ENCODE measurements around the gene MRPL12. TPM values are rescaled to one million over a fixed set of nuclear protein-coding genes. Genes with fewer than 3 reads are reported as not detected.

The MRPL12 gene
- total and polyA plus RNA-seq, 2 experiments from 2014 or later: 50.9 to 153 TPM

DNA sequence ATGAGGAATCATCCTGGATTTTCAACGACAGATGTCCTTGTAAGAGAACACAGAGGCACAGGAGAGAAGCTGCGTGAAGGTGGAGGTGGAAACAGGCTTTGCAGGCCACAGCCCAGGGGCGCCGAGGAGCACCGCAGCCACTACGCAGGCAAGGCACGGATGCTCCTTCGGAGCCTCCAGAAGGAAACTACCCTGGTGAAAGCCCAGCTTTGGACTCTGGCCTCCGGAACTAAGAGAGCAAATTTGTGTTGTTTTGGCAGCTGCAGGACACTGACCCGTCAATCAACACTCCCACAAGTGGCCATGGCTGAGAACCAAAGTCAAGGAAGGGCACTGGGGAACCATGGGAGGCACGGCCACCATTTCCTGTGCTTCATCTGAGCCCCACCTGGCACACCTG, 23.0 kb upstream of the MRPL12 start:
- H3K4me1 ChIP-seq (ENCODE audit: insufficient read depth): peaks cover 6% of the 10 kb centered on the region

More for the DNA sequence above, 23.0 kb upstream of the MRPL12 start:
- H3K4me1 Mint-ChIP-seq: peaks cover 17% of the 10 kb centered on the region
- Histone ChIP-seq H3F3A (replicated peaks; ENCODE audit: low read depth) (peaks cover 18% of the 10 kb centered on the region), H3K27ac (ENCODE audit: low read depth) (no peak overlapping the region; the same call in 1 of the 2 replicates), H3K4me2 (no peak overlapping the region), H3K9me2 (ENCODE audit: insufficient read depth) (no peaks in the 10 kb centered on the region), H4K20me1 (replicated peaks; ENCODE audit: insufficient read depth) (peaks cover 4% of the 10 kb centered on the region; the same call in 1 of the 2 replicates), H3K27me3 (ENCODE audit: insufficient read depth) (no peaks in the 10 kb centered on the region), H3K4me3 (no peak overlapping the region), H3K36me3 (ENCODE audit: insufficient read depth) (no peaks in the 10 kb centered on the region), H2AFZ (no peak overlapping the region), H3K79me2 (replicated peaks; ENCODE audit: insufficient read depth) (peaks cover 37% of the 10 kb centered on the region)
- no peak overlapping the region for H3K4me3 Mint-ChIP-seq
- DNase-seq (ENCODE audit: low spot score) (no peak), ATAC-seq (no peak)
- H3K27me3 Mint-ChIP-seq (ENCODE audit: insufficient read depth, low read depth, poor library complexity): peaks cover 16% of the 10 kb centered on the region
- TF ChIP-seq, protein P1, sequence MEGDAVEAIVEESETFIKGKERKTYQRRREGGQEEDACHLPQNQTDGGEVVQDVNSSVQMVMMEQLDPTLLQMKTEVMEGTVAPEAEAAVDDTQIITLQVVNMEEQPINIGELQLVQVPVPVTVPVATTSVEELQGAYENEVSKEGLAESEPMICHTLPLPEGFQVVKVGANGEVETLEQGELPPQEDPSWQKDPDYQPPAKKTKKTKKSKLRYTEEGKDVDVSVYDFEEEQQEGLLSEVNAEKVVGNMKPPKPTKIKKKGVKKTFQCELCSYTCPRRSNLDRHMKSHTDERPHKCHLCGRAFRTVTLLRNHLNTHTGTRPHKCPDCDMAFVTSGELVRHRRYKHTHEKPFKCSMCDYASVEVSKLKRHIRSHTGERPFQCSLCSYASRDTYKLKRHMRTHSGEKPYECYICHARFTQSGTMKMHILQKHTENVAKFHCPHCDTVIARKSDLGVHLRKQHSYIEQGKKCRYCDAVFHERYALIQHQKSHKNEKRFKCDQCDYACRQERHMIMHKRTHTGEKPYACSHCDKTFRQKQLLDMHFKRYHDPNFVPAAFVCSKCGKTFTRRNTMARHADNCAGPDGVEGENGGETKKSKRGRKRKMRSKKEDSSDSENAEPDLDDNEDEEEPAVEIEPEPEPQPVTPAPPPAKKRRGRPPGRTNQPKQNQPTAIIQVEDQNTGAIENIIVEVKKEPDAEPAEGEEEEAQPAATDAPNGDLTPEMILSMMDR (conservative IDR thresholded peaks at IDR 0.05; ENCODE audit: low read depth in 2 of 2): no peak
- TF ChIP-seq CREB1 (CRISPR knock-in tag; IDR thresholded peaks at IDR 0.05; ENCODE audit: low read depth) (no peak), POLR2AphosphoS5 (IDR thresholded peaks at IDR 0.05; ENCODE audit: low read depth) (no peak), STAT1 (IDR thresholded peaks at IDR 0.05; ENCODE audit: unreplicated experiment) (no peak), JUNB (IDR thresholded peaks at IDR 0.05; ENCODE audit: unreplicated experiment) (no peak), EZH2phosphoT487 (IDR thresholded peaks at IDR 0.05; ENCODE audit: unreplicated experiment) (no peak), ZNF331 (CRISPR knock-in tag; IDR thresholded peaks at IDR 0.05; ENCODE audit: low read depth) (no peak), NANOG (IDR thresholded peaks at IDR 0.05; ENCODE audit: borderline replicate concordance) (no peak), ZNF114 (CRISPR knock-in tag; IDR thresholded peaks at IDR 0.05) (no peak), EZH2 (IDR thresholded peaks at IDR 0.05; ENCODE audit: low read depth, unreplicated experiment) (no peak)
- TF ChIP-seq, protein P2, sequence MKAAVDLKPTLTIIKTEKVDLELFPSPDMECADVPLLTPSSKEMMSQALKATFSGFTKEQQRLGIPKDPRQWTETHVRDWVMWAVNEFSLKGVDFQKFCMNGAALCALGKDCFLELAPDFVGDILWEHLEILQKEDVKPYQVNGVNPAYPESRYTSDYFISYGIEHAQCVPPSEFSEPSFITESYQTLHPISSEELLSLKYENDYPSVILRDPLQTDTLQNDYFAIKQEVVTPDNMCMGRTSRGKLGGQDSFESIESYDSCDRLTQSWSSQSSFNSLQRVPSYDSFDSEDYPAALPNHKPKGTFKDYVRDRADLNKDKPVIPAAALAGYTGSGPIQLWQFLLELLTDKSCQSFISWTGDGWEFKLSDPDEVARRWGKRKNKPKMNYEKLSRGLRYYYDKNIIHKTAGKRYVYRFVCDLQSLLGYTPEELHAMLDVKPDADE (IDR thresholded peaks at IDR 0.05): no peak
- TF ChIP-seq, protein P3, sequence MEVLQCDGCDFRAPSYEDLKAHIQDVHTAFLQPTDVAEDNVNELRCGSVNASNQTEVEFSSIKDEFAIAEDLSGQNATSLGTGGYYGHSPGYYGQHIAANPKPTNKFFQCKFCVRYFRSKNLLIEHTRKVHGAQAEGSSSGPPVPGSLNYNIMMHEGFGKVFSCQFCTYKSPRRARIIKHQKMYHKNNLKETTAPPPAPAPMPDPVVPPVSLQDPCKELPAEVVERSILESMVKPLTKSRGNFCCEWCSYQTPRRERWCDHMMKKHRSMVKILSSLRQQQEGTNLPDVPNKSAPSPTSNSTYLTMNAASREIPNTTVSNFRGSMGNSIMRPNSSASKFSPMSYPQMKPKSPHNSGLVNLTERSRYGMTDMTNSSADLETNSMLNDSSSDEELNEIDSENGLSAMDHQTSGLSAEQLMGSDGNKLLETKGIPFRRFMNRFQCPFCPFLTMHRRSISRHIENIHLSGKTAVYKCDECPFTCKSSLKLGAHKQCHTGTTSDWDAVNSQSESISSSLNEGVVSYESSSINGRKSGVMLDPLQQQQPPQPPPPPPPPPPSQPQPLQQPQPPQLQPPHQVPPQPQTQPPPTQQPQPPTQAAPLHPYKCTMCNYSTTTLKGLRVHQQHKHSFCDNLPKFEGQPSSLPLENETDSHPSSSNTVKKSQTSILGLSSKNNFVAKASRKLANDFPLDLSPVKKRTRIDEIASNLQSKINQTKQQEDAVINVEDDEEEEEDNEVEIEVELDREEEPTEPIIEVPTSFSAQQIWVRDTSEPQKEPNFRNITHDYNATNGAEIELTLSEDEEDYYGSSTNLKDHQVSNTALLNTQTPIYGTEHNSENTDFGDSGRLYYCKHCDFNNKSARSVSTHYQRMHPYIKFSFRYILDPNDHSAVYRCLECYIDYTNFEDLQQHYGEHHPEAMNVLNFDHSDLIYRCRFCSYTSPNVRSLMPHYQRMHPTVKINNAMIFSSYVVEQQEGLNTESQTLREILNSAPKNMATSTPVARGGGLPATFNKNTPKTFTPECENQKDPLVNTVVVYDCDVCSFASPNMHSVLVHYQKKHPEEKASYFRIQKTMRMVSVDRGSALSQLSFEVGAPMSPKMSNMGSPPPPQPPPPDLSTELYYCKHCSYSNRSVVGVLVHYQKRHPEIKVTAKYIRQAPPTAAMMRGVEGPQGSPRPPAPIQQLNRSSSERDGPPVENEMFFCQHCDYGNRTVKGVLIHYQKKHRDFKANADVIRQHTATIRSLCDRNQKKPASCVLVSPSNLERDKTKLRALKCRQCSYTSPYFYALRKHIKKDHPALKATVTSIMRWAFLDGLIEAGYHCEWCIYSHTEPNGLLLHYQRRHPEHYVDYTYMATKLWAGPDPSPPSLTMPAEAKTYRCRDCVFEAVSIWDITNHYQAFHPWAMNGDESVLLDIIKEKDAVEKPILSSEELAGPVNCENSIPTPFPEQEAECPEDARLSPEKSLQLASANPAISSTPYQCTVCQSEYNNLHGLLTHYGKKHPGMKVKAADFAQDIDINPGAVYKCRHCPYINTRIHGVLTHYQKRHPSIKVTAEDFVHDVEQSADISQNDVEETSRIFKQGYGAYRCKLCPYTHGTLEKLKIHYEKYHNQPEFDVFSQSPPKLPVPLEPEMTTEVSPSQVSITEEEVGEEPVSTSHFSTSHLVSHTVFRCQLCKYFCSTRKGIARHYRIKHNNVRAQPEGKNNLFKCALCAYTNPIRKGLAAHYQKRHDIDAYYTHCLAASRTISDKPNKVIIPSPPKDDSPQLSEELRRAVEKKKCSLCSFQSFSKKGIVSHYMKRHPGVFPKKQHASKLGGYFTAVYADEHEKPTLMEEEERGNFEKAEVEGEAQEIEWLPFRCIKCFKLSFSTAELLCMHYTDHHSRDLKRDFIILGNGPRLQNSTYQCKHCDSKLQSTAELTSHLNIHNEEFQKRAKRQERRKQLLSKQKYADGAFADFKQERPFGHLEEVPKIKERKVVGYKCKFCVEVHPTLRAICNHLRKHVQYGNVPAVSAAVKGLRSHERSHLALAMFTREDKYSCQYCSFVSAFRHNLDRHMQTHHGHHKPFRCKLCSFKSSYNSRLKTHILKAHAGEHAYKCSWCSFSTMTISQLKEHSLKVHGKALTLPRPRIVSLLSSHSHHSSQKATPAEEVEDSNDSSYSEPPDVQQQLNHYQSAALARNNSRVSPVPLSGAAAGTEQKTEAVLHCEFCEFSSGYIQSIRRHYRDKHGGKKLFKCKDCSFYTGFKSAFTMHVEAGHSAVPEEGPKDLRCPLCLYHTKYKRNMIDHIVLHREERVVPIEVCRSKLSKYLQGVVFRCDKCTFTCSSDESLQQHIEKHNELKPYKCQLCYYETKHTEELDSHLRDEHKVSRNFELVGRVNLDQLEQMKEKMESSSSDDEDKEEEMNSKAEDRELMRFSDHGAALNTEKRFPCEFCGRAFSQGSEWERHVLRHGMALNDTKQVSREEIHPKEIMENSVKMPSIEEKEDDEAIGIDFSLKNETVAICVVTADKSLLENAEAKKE (CRISPR knock-in tag; IDR thresholded peaks at IDR 0.05): no peak
- TF ChIP-seq, protein P4, sequence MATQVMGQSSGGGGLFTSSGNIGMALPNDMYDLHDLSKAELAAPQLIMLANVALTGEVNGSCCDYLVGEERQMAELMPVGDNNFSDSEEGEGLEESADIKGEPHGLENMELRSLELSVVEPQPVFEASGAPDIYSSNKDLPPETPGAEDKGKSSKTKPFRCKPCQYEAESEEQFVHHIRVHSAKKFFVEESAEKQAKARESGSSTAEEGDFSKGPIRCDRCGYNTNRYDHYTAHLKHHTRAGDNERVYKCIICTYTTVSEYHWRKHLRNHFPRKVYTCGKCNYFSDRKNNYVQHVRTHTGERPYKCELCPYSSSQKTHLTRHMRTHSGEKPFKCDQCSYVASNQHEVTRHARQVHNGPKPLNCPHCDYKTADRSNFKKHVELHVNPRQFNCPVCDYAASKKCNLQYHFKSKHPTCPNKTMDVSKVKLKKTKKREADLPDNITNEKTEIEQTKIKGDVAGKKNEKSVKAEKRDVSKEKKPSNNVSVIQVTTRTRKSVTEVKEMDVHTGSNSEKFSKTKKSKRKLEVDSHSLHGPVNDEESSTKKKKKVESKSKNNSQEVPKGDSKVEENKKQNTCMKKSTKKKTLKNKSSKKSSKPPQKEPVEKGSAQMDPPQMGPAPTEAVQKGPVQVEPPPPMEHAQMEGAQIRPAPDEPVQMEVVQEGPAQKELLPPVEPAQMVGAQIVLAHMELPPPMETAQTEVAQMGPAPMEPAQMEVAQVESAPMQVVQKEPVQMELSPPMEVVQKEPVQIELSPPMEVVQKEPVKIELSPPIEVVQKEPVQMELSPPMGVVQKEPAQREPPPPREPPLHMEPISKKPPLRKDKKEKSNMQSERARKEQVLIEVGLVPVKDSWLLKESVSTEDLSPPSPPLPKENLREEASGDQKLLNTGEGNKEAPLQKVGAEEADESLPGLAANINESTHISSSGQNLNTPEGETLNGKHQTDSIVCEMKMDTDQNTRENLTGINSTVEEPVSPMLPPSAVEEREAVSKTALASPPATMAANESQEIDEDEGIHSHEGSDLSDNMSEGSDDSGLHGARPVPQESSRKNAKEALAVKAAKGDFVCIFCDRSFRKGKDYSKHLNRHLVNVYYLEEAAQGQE (IDR thresholded peaks at IDR 0.05; ENCODE audit: unreplicated experiment): no peak
- no peaks in the 10 kb centered on the region for H3K9me3 Mint-ChIP-seq
- H3K27ac Mint-ChIP-seq: no peak overlapping the region
- H3K36me3 Mint-ChIP-seq (ENCODE audit: low read depth): peaks cover 17% of the 10 kb centered on the region

Measured in GM23338 (cell line).